IMR-90 (cell line): ENCODE data around the gene CA4. TPM values are rescaled to one million over a fixed set of nuclear protein-coding genes. Genes with fewer than 3 reads are reported as not detected.
A peak's percentile ranks its signal among the peaks of the same experiment; 100 is the strongest.

ENCODE experiments used
- polyA plus RNA-seq, 3 experiments: library from polyadenylated mRNA; depleted of rRNA; stranded (reverse); fragments of >200 nt; gene quantifications; 2 replicates each; pipeline ENCODE4 v1.2.3, GENCODE V29; 2012; ENCODE audit warnings: low replicate concordance in 1 of 3
- total RNA-seq: library from RNA; depleted of rRNA; stranded (reverse); fragments of >200 nt; gene quantifications from 2 replicates; pipeline ENCODE4 v1.2.3, GENCODE V29; 2012
- TF ChIP-seq, protein P1 (sequence below): conservative IDR thresholded peaks from 2 replicates; pipeline ENCODE4 v1.5.1; 2012; ENCODE audit warnings: mild to moderate bottlenecking, low read depth, low read length, improper control_type of control experiment

Gene CA4
- total and polyA plus RNA-seq, 2 of the 4 experiments (the other 2 are of a cell fraction): not detected

DNA sequence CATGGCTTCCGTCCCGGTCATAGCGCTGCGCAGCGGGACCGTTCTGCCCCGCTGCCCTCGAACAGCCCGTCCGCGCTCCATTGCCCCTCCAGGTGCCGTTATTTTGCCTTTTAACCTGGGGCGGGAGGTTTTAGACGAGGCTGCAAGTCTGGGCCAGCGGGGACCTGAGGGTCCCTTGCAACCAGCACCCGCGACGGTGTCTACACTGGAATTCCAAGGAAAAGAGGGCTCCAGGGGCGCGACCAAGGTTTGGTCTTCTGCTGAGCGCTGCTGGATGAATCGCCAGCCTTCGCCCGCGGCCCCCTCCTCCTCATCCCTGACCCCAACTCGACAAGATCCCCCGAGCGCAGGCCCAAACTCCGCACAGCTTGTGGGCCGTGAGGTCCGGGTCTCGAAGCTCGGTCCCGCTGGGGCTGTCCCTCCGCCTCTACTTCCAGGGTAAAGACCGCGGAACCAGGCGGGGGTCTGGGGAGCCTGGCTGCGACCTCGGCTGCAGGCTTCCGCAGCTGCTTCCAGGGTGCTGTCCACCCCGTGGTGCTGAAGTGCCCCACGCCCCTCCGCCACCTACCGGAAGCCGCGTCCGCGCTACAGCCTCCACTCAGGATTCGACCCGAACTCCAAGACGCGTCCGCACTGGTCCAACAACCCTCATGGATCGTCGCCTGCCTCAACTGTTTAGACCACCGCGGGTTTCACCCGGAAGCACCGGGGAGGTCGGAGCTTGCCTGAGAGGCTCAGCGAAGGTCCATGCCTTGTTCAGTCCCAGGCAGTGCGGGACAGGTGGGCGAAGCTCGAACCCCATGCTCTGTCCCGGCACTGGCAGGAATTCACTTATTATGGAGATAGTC lies 10.1 kb upstream of the CA4 start (continued):
- TF ChIP-seq, protein P1, sequence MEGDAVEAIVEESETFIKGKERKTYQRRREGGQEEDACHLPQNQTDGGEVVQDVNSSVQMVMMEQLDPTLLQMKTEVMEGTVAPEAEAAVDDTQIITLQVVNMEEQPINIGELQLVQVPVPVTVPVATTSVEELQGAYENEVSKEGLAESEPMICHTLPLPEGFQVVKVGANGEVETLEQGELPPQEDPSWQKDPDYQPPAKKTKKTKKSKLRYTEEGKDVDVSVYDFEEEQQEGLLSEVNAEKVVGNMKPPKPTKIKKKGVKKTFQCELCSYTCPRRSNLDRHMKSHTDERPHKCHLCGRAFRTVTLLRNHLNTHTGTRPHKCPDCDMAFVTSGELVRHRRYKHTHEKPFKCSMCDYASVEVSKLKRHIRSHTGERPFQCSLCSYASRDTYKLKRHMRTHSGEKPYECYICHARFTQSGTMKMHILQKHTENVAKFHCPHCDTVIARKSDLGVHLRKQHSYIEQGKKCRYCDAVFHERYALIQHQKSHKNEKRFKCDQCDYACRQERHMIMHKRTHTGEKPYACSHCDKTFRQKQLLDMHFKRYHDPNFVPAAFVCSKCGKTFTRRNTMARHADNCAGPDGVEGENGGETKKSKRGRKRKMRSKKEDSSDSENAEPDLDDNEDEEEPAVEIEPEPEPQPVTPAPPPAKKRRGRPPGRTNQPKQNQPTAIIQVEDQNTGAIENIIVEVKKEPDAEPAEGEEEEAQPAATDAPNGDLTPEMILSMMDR: peak; percentile 77
